GM03348 (cell line): Measurements from ENCODE around the gene MYH7.

Experiments used
- DNase-seq: peaks from one replicate; pipeline ENCODE4 v3.0.0; 2012; ENCODE audit warnings: low spot score

Gene MYH7

GRCh38 chr14:23370221-23370620, 65.2 kb downstream of the MYH7 start:
- no peak for DNase-seq

GRCh38 chr14:23366426-23366921, 69.0 kb downstream of the MYH7 start:
- DNase-seq: peak; percentile 79

GRCh38 chr14:23365732-23366425, 69.6 kb downstream of the MYH7 start:
- peak; percentile 50 for DNase-seq

- DNase-seq: peak; percentile 69
Observed at GRCh38 chr14:23365036-23365731, 70.3 kb downstream of the MYH7 start, which contains the start of gene EFS. Gene EFS, minus strand, starts transcription at chr14:23365172. Its CDS starts 147 bp downstream, at chr14:23365025.

- DNase-seq: peak; percentile 43
Observed at GRCh38 chr14:23364164-23365035, 71.1 kb downstream of the MYH7 start.
